GM19099 (cell line): Measurements from ENCODE around the gene SLIT3.

Source experiments
- POLR2A ChIP-seq: IDR thresholded peaks from 3 replicates; pipeline ENCODE4 v1.6.1; 2011; ENCODE audit warnings: low read depth; ENCODE audit not compliant: insufficient read length; ENCODE audit errors: extremely low read depth

Gene SLIT3

GRCh38 chr5:169190849-169191248, 110.1 kb downstream of the SLIT3 start:
- TF ChIP-seq POLR2A = no peak

DNA sequence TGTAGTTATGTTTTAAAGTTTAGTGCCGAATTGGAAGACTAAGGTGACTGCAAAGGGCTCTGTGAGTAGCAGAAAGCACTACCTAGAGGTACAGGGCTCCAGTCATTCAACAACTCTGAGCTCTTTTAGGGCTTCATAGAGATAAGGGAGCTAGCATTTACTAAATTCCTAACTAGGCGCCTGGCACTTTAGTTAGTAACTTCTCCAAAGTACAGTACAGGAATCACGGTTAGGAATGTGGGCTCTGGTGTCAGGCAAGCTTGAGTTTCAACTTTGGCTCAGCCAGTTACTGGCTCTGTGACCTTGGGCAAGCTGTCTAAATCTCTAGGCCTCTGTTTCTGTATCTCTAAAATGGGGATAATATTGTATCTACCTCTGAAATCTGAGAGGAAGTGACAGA, 115.3 kb downstream of the SLIT3 start:
- TF ChIP-seq POLR2A = no peak

GRCh38 chr5:169183576-169183975, 117.4 kb downstream of the SLIT3 start:
- no peak for TF ChIP-seq POLR2A

DNA sequence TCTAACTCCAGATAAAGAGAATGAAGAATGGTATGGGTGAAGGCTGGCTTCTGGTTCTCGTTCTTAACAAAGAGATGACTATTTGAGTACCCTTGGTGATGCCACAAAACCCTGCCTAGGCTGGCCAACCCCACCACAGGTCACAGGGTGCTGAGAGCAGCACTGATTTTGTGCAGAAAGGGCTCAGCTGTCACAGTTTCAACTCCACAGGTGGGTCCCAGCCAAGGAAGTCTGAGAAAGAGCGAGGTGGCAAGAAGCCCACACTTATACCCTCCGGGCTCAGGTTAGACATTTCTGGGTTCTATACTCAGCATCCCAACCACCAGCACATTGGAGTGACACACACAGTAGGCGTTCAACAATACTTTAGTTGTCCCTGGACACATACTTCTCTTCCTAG, 118.1 kb downstream of the SLIT3 start:
- no peak for TF ChIP-seq POLR2A

- no peak for TF ChIP-seq POLR2A
Observed at GRCh38 chr5:169181814-169182213, 119.1 kb downstream of the SLIT3 start.

DNA sequence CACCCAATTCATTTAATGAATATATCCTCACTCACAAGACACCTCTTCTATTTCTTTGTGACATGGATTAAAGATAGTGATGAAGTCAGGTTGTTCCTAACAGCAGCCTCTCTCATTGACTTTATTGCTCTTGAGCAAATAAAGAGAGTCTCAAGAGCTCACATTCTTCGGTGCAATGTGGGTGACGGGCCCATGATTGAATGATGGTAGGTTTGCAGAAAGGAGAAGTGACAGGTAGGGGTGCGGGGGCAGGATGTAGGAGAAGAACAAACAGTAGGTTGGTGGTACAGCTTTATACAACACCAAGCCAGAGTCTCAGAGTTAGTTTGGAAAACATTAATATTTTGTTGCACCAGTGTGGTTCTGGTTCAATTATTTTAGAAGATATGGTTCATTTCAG, 122.2 kb downstream of the SLIT3 start:
- no peak for TF ChIP-seq POLR2A

DNA sequence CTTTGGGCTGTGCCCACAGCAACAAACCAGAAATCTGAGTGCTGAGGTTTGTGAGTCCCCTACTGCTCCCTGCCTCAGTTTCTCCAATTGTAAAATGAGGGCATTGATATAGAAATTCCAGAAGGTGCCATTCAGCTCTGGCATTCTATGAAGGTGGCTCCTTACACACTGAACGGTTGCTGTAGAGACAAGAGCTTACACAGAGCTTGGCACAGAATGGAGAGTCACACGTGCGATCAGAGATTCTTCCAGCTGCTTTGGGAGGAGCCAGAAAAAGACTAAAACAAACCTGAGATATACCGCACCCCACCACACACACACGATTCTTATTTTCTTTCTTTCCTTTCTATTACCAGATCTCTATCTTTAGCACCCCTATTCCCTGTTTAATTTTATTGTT, 122.7 kb downstream of the SLIT3 start:
- TF ChIP-seq POLR2A = no peak

DNA sequence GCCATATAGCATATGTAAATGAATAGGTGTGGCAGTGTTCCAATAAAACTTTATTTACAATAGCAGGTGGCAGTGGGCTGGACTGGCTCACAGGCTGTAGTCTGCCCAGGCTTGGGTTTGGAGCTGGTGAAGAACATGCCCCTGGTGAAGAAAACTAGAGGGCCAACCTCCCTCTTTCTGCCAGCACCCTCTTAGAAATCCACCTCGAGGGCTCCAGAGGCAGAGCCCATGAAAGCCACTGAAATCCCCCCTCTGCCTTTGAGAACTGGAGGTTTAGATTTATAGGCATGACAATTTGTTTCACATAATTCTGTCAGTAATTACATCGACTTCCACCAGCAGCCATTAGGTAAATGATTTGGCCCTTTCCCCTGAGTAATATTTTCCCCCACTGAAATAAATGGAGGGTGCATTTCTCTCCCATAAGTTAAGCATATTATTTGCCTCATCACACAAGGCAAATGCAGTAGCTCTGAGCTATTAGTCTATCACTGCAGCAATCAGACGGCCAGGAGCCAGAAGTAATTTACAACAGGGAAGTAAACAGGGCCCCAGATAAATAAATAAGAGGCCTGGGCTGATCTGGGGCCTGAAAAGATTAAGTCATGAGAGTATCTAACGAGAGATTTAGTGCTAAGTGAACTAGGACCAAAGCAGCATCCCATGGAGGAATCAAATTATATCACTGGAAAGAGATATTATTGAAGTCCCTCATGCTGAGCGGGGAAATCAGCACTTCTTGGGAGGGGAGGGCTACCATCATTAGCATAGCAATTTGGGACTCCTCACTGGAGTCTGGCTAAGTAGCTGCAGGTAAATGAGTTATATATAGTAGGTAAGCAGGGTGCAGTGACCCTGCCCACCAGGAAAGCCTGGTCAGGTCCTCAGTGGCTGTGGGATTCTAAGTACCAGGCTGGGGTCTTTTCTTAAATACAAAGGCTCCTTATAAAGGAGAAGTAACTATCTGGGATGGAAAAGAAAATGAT, 123.9 kb downstream of the SLIT3 start:
- no peak for TF ChIP-seq POLR2A

- no peak for TF ChIP-seq POLR2A
Observed at GRCh38 chr5:169175733-169176132, 125.2 kb downstream of the SLIT3 start.

DNA sequence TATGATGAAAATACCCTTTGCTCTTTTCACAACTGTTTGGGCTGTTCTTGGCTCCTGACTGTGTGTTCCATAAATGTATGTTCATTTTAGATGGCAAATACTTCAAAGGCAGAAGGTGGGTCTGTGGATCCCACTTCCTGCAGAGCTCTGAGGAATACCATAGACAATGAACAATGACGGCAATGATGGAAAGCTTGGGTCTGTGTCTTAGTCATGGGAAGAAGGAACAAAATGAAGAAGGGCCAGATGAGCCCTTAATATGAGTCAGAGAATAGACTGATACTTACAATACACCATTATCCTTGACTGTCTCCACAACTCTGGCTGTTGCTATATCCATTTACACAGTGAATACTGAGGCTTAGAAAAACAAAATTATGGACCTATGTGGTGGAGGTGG, 126.0 kb downstream of the SLIT3 start:
- no peak for TF ChIP-seq POLR2A

GRCh38 chr5:169173372-169173771, 127.6 kb downstream of the SLIT3 start:
- TF ChIP-seq POLR2A = no peak

GRCh38 chr5:169171515-169171914, 129.4 kb downstream of the SLIT3 start:
- no peak for TF ChIP-seq POLR2A

GRCh38 chr5:169169783-169170182, 131.2 kb downstream of the SLIT3 start:
- TF ChIP-seq POLR2A = no peak

DNA sequence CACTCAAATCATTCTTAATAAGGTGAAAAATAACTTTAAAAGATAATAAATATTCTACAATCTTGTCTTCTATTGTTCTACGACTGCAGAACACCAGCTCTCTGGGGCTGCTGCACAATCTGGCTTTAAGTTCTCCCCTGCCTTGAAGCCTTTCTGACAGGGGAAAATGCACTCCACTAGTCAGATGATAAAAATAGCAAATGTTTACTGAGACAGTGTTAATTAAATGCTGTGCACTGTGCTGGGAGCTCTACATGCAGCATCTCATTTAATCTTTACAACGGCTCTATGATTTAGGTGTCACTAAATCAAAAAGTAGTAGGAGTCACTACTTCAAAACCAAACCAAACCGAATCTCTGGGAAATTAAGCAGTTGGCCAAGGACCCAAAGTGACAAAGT, 132.7 kb downstream of the SLIT3 start:
- TF ChIP-seq POLR2A = no peak

DNA sequence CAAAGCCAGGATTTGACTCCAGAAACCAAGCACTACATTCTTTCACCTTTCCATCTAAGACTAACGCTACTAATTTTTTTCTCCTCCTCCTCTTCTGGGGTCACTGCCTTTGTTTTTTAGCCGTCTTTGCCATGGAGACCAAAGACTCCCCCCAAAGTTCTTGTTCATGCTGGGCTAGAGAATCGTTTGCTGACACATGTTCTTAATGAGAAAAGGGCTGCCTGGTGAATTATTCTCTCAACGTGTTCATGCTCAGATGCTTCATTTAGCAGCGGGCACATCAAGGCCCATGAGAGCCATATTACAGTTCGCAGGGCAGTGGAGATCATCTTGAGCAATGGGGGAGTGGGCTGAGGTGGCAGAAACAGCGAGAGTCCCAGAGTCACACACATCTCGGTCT, 134.9 kb downstream of the SLIT3 start:
- TF ChIP-seq POLR2A = no peak

DNA sequence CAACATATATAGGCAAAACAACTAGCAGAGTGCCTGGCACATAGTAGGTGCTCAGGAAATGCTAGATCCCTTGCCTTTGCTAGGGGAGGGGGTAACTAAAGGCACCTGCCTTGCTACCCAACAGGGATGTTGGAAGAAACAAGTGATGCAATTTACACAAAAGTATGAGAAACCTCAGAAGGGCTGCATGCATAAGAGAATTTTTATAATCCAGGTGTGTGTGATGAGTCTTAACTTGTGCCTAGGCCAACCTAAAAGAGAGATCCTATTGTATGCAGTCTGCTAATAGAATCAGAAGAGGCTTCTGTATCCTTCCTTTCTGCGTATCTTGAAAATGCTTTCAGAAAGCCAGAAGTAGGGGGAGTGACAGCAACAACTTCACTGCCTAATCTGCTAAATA, 135.9 kb downstream of the SLIT3 start:
- no peak for TF ChIP-seq POLR2A
